SK-N-MC (cell line): ENCODE measurements around the gene PDE9A.

Experiments used
- DNase-seq: peaks from one replicate; pipeline ENCODE4 v3.0.0-alpha.2; 2011; ENCODE audit warnings: low read depth, low spot score
- H3K27ac ChIP-seq: fragments of 200-600 bp; sonication (generic); 2 replicates; pipeline ENCODE4 v1.5.1; 2016; ENCODE audit warnings: mixed run types
- H3K36me3 ChIP-seq: fragments of 200-600 bp; sonication (generic); 2 replicates; pipeline ENCODE4 v1.6.1; 2017; ENCODE audit warnings: antibody characterized with exemption, low read length, mixed read lengths; ENCODE audit not compliant: insufficient read depth
- H3K4me3 ChIP-seq: fragments of 200-600 bp; sonication (generic); 2 replicates; pipeline ENCODE4 v1.5.1; 2016
- H3K9ac ChIP-seq: fragments of 200-600 bp; sonication (generic); 2 replicates; pipeline ENCODE4 v1.8.0; 2017; ENCODE audit warnings: mixed run types, mixed read lengths; ENCODE audit not compliant: insufficient read length
- H3K9me3 ChIP-seq: fragments of 200-600 bp; sonication (generic); 2 replicates; pipeline ENCODE4 v1.6.1; 2017; ENCODE audit warnings: low read depth, mild to moderate bottlenecking, antibody characterized with exemption, low read length, moderate library complexity, mixed read lengths
- EZH2 ChIP-seq: fragments of 200-600 bp; sonication (generic); IDR thresholded peaks from one replicate; pipeline ENCODE4 v1.6.1; 2017; ENCODE audit warnings: antibody characterized with exemption
- FOXP2 ChIP-seq: optimal IDR thresholded peaks from 2 replicates; pipeline ENCODE3; 2011; ENCODE audit warnings: mild to moderate bottlenecking, moderate library complexity; ENCODE audit not compliant: insufficient read depth; ENCODE audit errors: extremely low read length, control extremely low read depth
- POLR2AphosphoS5 ChIP-seq: IDR thresholded peaks from 2 replicates; pipeline ENCODE4 v1.6.1; 2012; ENCODE audit warnings: mild to moderate bottlenecking, low read depth, low read length, borderline replicate concordance

PDE9A gene

GRCh38 chr21:42750737-42751530, 97.5 kb downstream of the PDE9A start:
- Histone ChIP-seq H3K4me3 (no peak overlapping the region), H3K9me3 (no peaks in the 10 kb centered on the region), H3K36me3 (no peaks in the 10 kb centered on the region), H3K27ac (no peak overlapping the region), H3K9ac (no peak overlapping the region)
- no peak for TF ChIP-seq POLR2AphosphoS5
- TF ChIP-seq FOXP2: no peak
- no peak for TF ChIP-seq EZH2
- DNase-seq: no peak

GRCh38 chr21:42751866-42752265, 98.4 kb downstream of the PDE9A start:
- no peaks in the 10 kb centered on the region for H3K36me3 ChIP-seq
- DNase-seq: no peak
- TF ChIP-seq FOXP2 (no peak), EZH2 (no peak), POLR2AphosphoS5 (no peak)
- no peak overlapping the region for H3K4me3 ChIP-seq
- no peaks in the 10 kb centered on the region for H3K9me3 ChIP-seq
- no peak overlapping the region for H3K27ac ChIP-seq
- no peak overlapping the region for H3K9ac ChIP-seq

GRCh38 chr21:42753804-42754203, 100.4 kb downstream of the PDE9A start:
- Histone ChIP-seq H3K27ac (no peak overlapping the region), H3K36me3 (no peaks in the 10 kb centered on the region), H3K9me3 (no peaks in the 10 kb centered on the region), H3K4me3 (no peak overlapping the region), H3K9ac (no peak overlapping the region)
- TF ChIP-seq POLR2AphosphoS5 (no peak), EZH2 (no peak), FOXP2 (no peak)
- no peak for DNase-seq

GRCh38 chr21:42754270-42754933, 101.0 kb downstream of the PDE9A start:
- Histone ChIP-seq H3K9ac (no peak overlapping the region), H3K4me3 (no peak overlapping the region), H3K36me3 (no peaks in the 10 kb centered on the region), H3K27ac (no peak overlapping the region), H3K9me3 (no peaks in the 10 kb centered on the region)
- TF ChIP-seq FOXP2 (no peak), EZH2 (no peak), POLR2AphosphoS5 (no peak)
- no peak for DNase-seq

GRCh38 chr21:42755031-42755665, 101.7 kb downstream of the PDE9A start:
- Histone ChIP-seq H3K9me3 (no peaks in the 10 kb centered on the region), H3K36me3 (no peaks in the 10 kb centered on the region), H3K27ac (no peak overlapping the region), H3K9ac (no peak overlapping the region), H3K4me3 (no peak overlapping the region)
- TF ChIP-seq EZH2 (no peak), POLR2AphosphoS5 (no peak), FOXP2 (no peak)
- DNase-seq: no peak

GRCh38 chr21:42755766-42756579, 102.6 kb downstream of the PDE9A start:
- no peak overlapping the region for H3K4me3 ChIP-seq
- DNase-seq: no peak
- H3K27ac ChIP-seq: no peak overlapping the region
- TF ChIP-seq POLR2AphosphoS5: no peak
- TF ChIP-seq EZH2: no peak
- TF ChIP-seq FOXP2: no peak
- H3K9ac ChIP-seq: no peak overlapping the region
- no peaks in the 10 kb centered on the region for H3K9me3 ChIP-seq
- H3K36me3 ChIP-seq: no peaks in the 10 kb centered on the region

GRCh38 chr21:42756580-42757250, 103.3 kb downstream of the PDE9A start:
- Histone ChIP-seq H3K9ac (no peak overlapping the region), H3K4me3 (no peak overlapping the region), H3K27ac (no peak overlapping the region), H3K9me3 (no peaks in the 10 kb centered on the region), H3K36me3 (no peaks in the 10 kb centered on the region; the same call in 1 of the 2 replicates)
- no peak for DNase-seq
- TF ChIP-seq EZH2 (no peak), POLR2AphosphoS5 (no peak), FOXP2 (no peak)
